22Rv1 (cell line): ENCODE data around the gene FARP1.

Experiments
- ZFX ChIP-seq: fragments of 450-650 bp; IDR thresholded peaks from 2 replicates; pipeline ENCODE4 v1.6.1; 2017; ENCODE audit warnings: antibody characterized with exemption, borderline replicate concordance
- TF ChIP-seq, protein P1 (sequence below): fragments of 450-650 bp; IDR thresholded peaks from 2 replicates; pipeline ENCODE4 v1.5.1; 2017; ENCODE audit warnings: mild to moderate bottlenecking

- TF ChIP-seq, protein P1, sequence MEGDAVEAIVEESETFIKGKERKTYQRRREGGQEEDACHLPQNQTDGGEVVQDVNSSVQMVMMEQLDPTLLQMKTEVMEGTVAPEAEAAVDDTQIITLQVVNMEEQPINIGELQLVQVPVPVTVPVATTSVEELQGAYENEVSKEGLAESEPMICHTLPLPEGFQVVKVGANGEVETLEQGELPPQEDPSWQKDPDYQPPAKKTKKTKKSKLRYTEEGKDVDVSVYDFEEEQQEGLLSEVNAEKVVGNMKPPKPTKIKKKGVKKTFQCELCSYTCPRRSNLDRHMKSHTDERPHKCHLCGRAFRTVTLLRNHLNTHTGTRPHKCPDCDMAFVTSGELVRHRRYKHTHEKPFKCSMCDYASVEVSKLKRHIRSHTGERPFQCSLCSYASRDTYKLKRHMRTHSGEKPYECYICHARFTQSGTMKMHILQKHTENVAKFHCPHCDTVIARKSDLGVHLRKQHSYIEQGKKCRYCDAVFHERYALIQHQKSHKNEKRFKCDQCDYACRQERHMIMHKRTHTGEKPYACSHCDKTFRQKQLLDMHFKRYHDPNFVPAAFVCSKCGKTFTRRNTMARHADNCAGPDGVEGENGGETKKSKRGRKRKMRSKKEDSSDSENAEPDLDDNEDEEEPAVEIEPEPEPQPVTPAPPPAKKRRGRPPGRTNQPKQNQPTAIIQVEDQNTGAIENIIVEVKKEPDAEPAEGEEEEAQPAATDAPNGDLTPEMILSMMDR, result no peak
- TF ChIP-seq ZFX, result no peak
Observed at GRCh38 chr13:98368019-98368418, 225.1 kb downstream of the FARP1 start.
